LNCaP clone FGC (cell line): ENCODE measurements around the gene TRAF2.

Source experiments
- DNase-seq: peaks from one replicate; pipeline ENCODE4 v3.0.0-alpha.2; 2011; ENCODE audit warnings: low read depth
- H3K4me3 ChIP-seq: 2 replicates; pipeline ENCODE4 v1.5.1; 2011; ENCODE audit warnings: mild to moderate bottlenecking, low read depth, low read length, control low read depth
- CTCF ChIP-seq: IDR thresholded peaks from 2 replicates; pipeline ENCODE4 v1.5.1; 2012; ENCODE audit warnings: mild to moderate bottlenecking; ENCODE audit not compliant: control insufficient read depth, insufficient read depth; ENCODE audit errors: extremely low read depth

Gene TRAF2

GRCh38 chr9:136972743-136973142 is 86.4 kb downstream of the TRAF2 start:
- no peak overlapping the region for H3K4me3 ChIP-seq
- TF ChIP-seq CTCF, result no peak
- DNase-seq, result no peak

GRCh38 chr9:136973618-136974617 is 87.6 kb downstream of the TRAF2 start:
- no peak for DNase-seq
- no peak overlapping the region for H3K4me3 ChIP-seq
- TF ChIP-seq CTCF, result no peak

- DNase-seq, result no peak
- no peak for TF ChIP-seq CTCF
- H3K4me3 ChIP-seq, result no peak overlapping the region
Observed at GRCh38 chr9:136974817-136975535, 88.7 kb downstream of the TRAF2 start.

GRCh38 chr9:136975644-136976043 is 89.3 kb downstream of the TRAF2 start:
- no peak overlapping the region for H3K4me3 ChIP-seq
- TF ChIP-seq CTCF, result no peak
- no peak for DNase-seq
